Keratinocyte (primary cell): Measurements from ENCODE around the gene ARTN. TPM values are rescaled to one million over a fixed set of nuclear protein-coding genes. Genes with fewer than 3 reads are reported as not detected.

ENCODE experiments used
- DNase-seq: peaks from one replicate; pipeline ENCODE4 v3.0.0-alpha.2; 2011; ENCODE audit warnings: low read depth, missing footprints, low spot score
- FAIRE-seq: peaks from 2 replicates; lab custom pipeline; 2011; peaks lifted over from hg19 to GRCh38; lab: Jason Lieb, UNC
- H2AFZ ChIP-seq: 2 replicates; pipeline ENCODE4 v1.6.0; 2012; ENCODE audit warnings: low read length, control low read depth, inconsistent platforms; ENCODE audit not compliant: control insufficient read depth
- H3K27ac ChIP-seq: 2 replicates; pipeline ENCODE4 v1.5.1; 2011; ENCODE audit warnings: low read length; ENCODE audit not compliant: control insufficient read depth, insufficient read depth
- H3K27me3 ChIP-seq: 3 replicates; pipeline ENCODE4 v1.6.0; 2011; ENCODE audit warnings: low read length; ENCODE audit not compliant: control insufficient read depth, insufficient read depth; ENCODE audit errors: extremely low read depth
- H3K36me3 ChIP-seq, 2 experiments: 2 replicates in 1 of 2; 3 replicates in 1 of 2; pipeline ENCODE4 v1.5.1; 2011; ENCODE audit warnings: low read length in 2 of 2, mild to moderate bottlenecking in 1 of 2; ENCODE audit not compliant: control insufficient read depth in 2 of 2, insufficient read depth in 2 of 2; ENCODE audit errors: extremely low read depth in 1 of 2
- H3K4me1 ChIP-seq: 3 replicates; pipeline ENCODE4 v1.5.1; 2011; ENCODE audit warnings: low read length; ENCODE audit not compliant: control insufficient read depth, insufficient read depth; ENCODE audit errors: extremely low read depth
- H3K4me2 ChIP-seq: 3 replicates; pipeline ENCODE4 v1.6.0; 2011; ENCODE audit warnings: low read depth, low read length; ENCODE audit not compliant: control insufficient read depth, insufficient read depth; ENCODE audit errors: extremely low read depth
- H3K4me3 ChIP-seq, 3 experiments: fragments of 200-600 bp in 1 of 3; sonication (generic) in 1 of 3; 2 replicates in 2 of 3; 3 replicates in 1 of 3; pipeline ENCODE4 v1.5.1; 2011 to 2016; ENCODE audit warnings: low read length in 3 of 3, mild to moderate bottlenecking in 3 of 3, control low read depth in 2 of 3, inconsistent platforms in 1 of 3, low read depth in 1 of 3, mixed read lengths in 1 of 3, mixed run types in 1 of 3, moderate library complexity in 1 of 3; ENCODE audit not compliant: control insufficient read depth in 2 of 3, insufficient read depth in 2 of 3; ENCODE audit errors: extremely low read depth in 1 of 3
- H3K79me2 ChIP-seq: 2 replicates; pipeline ENCODE4 v1.6.0; 2012; ENCODE audit warnings: low read length; ENCODE audit not compliant: control insufficient read depth, insufficient read depth
- H3K9ac ChIP-seq: 3 replicates; pipeline ENCODE4 v1.6.0; 2011; ENCODE audit warnings: low read length; ENCODE audit not compliant: control insufficient read depth, insufficient read depth; ENCODE audit errors: extremely low read depth
- H3K9me1 ChIP-seq: 3 replicates; pipeline ENCODE4 v1.6.0; 2011; ENCODE audit warnings: low read length; ENCODE audit not compliant: control insufficient read depth, insufficient read depth; ENCODE audit errors: extremely low read depth
- H3K9me3 ChIP-seq: 2 replicates; pipeline ENCODE4 v1.5.1; 2012; ENCODE audit warnings: low read depth, low read length; ENCODE audit not compliant: control insufficient read depth
- H4K20me1 ChIP-seq: 3 replicates; pipeline ENCODE4 v1.6.0; 2011; ENCODE audit warnings: low read length; ENCODE audit not compliant: control insufficient read depth, insufficient read depth; ENCODE audit errors: extremely low read depth
- CTCF ChIP-seq, 3 experiments: IDR thresholded peaks in 1 of 3; conservative IDR thresholded peaks in 1 of 3; optimal IDR thresholded peaks in 1 of 3; 2 replicates in 2 of 3; 3 replicates in 1 of 3; pipeline versions ENCODE3 to v1.5.1; 2011; ENCODE audit warnings: low read length in 3 of 3, mild to moderate bottlenecking in 3 of 3, moderate library complexity in 2 of 3, control low read depth in 1 of 3, inconsistent platforms in 1 of 3; ENCODE audit not compliant: insufficient read depth in 2 of 3; ENCODE audit errors: extremely low read depth in 1 of 3
- EZH2 ChIP-seq: IDR thresholded peaks from one replicate; pipeline ENCODE4 v1.6.1; 2012; ENCODE audit warnings: inconsistent platforms, mild to moderate bottlenecking, low read length, moderate library complexity
- dilution Hi-C: fragments of 300-500 bp; cut with MboI; formaldehyde crosslinking; loops from one replicate; pipeline ENCODE4 v1.7.0; 2020; ENCODE audit warnings: low sequenced_read_pairs; ENCODE audit not compliant: extremely low pct_ligation_motif_present
- polyA plus RNA-seq, 5 experiments: library from polyadenylated mRNA; depleted of rRNA in 3 of 5; stranded (reverse) in 3 of 5; stranded (forward) in 1 of 5; unstranded in 1 of 5; fragments of >200 nt; gene quantifications; 1 replicate in 1 of 5; 2 replicates in 3 of 5; 3 replicates in 1 of 5; pipeline versions ENCODE4 v1.2.1 to v1.2.3, GENCODE V29; 2011 to 2012; ENCODE audit warnings: missing spikeins in 2 of 5, low read depth in 1 of 5, low replicate concordance in 1 of 5

Gene ARTN
- polyA plus RNA-seq, 1 donor (not counting 4 experiments of a cell fraction or from before 2014, with no cell fraction given), result 27.2 TPM

GRCh38 chr1:43900386-43900785, 33.2 kb upstream of the ARTN start:
- Histone ChIP-seq H3K9ac (no peak overlapping the region), H4K20me1 (no peaks in the 10 kb centered on the region), H2AFZ (no peak overlapping the region), H3K27me3 (no peaks in the 10 kb centered on the region), H3K4me1 (peaks cover 9% of the 10 kb centered on the region), H3K4me2 (no peak overlapping the region), H3K27ac (no peak overlapping the region), H3K36me3 (peaks cover 0 to 3% of the 10 kb centered on the region in 2 experiments), H3K9me3 (no peaks in the 10 kb centered on the region), H3K9me1 (no peaks in the 10 kb centered on the region), H3K4me3 (no peak overlapping the region), H3K79me2 (no peaks in the 10 kb centered on the region)
- TF ChIP-seq EZH2, result no peak
- no peak for TF ChIP-seq CTCF (optimal IDR thresholded peaks at IDR 0.05 in 1 of 3, IDR thresholded peaks at IDR 0.05 in 1 of 3, conservative IDR thresholded peaks at IDR 0.05 in 1 of 3; ENCODE audit: extremely low read depth in 1 of 3, insufficient read depth in 2 of 3, low read length in 3 of 3)
- FAIRE-seq, result no peak
- no peak for DNase-seq
- dilution Hi-C loops, result no loop called here

GRCh38 chr1:43901196-43901961, 32.2 kb upstream of the ARTN start:
- no peak for FAIRE-seq

More at GRCh38 chr1:43901196-43901961, 32.2 kb upstream of the ARTN start:
- H3K27me3 ChIP-seq, result no peaks in the 10 kb centered on the region
- no peak overlapping the region for H3K9ac ChIP-seq
- TF ChIP-seq EZH2 (no peak), CTCF (optimal IDR thresholded peaks at IDR 0.05 in 1 of 3, IDR thresholded peaks at IDR 0.05 in 1 of 3, conservative IDR thresholded peaks at IDR 0.05 in 1 of 3; ENCODE audit: extremely low read depth in 1 of 3, insufficient read depth in 2 of 3, low read length in 3 of 3) (no peak)
- H3K4me2 ChIP-seq, result no peak overlapping the region
- H3K27ac ChIP-seq, result no peak overlapping the region
- no peak overlapping the region for H3K4me3 ChIP-seq
- H4K20me1 ChIP-seq, result no peaks in the 10 kb centered on the region
- no peak overlapping the region for H2AFZ ChIP-seq
- dilution Hi-C loops, result no loop called here
- no peaks in the 10 kb centered on the region for H3K9me3 ChIP-seq
- peaks cover 0 to 2% of the 10 kb centered on the region in 2 experiments for H3K36me3 ChIP-seq
- H3K79me2 ChIP-seq, result no peaks in the 10 kb centered on the region
- H3K4me1 ChIP-seq, result peaks cover 9% of the 10 kb centered on the region
- no peak for DNase-seq
- H3K9me1 ChIP-seq, result no peaks in the 10 kb centered on the region
